Natural killer cell treated with Interleukin-12 subunit alpha and Interleukin-12 subunit beta and Interleukin-15 and Interleukin-18, amount 100 ng/mL, for 72 hours (primary cell): ENCODE measurements around the gene CDC42EP5. TPM values are rescaled to one million over a fixed set of nuclear protein-coding genes. Genes with fewer than 3 reads are reported as not detected.
"Not testable (repeated sequence)": the region's sequence is repeated elsewhere in the genome, so short reads cannot be mapped to it uniquely, and the experiment has no call there.

Source experiments
- ATAC-seq, 2 donors: fragments of 150-1000 bp; cut with Tn5 transposase in 1 of 2; sonication (Bioruptor Pico), chemical (Tn5 transposase) in 1 of 2; 2 replicates each; pipeline ENCODE4 v1.10.0; 2021
- DNase-seq: peaks from one replicate; pipeline ENCODE4 v3.0.0; 2022; ENCODE audit warnings: low spot score
- H3K27ac Mint-ChIP-seq, 2 donors: 1 replicate in 1 of 2; 2 replicates in 1 of 2; pipeline ENCODE4 v1.8.0; 2022; ENCODE audit warnings: mixed read lengths in 2 of 2, mild to moderate bottlenecking in 1 of 2, moderate library complexity in 1 of 2
- H3K27me3 Mint-ChIP-seq, 2 donors: 1 replicate in 1 of 2; 2 replicates in 1 of 2; pipeline ENCODE4 v1.8.0; 2022; ENCODE audit warnings: mixed read lengths in 2 of 2
- H3K36me3 Mint-ChIP-seq: one replicate; pipeline ENCODE4 v1.8.0; 2022; ENCODE audit warnings: mixed read lengths
- H3K4me1 Mint-ChIP-seq, 2 donors: 1 replicate in 1 of 2; 2 replicates in 1 of 2; pipeline ENCODE4 v1.8.0; 2022; ENCODE audit warnings: low read depth in 2 of 2, mixed read lengths in 2 of 2, mild to moderate bottlenecking in 1 of 2
- H3K4me3 Mint-ChIP-seq: one replicate; pipeline ENCODE4 v1.8.0; 2022; ENCODE audit warnings: mixed read lengths
- H3K9me3 Mint-ChIP-seq: 2 replicates; pipeline ENCODE4 v1.8.0; 2022; ENCODE audit warnings: mixed read lengths
- total RNA-seq, 2 donors: library from RNA; stranded (reverse); gene quantifications; one replicate each; pipeline ENCODE4 v1.2.3, GENCODE V29; 2022

Gene CDC42EP5
- total RNA-seq, 2 donors from 2014 or later: not detected

DNA sequence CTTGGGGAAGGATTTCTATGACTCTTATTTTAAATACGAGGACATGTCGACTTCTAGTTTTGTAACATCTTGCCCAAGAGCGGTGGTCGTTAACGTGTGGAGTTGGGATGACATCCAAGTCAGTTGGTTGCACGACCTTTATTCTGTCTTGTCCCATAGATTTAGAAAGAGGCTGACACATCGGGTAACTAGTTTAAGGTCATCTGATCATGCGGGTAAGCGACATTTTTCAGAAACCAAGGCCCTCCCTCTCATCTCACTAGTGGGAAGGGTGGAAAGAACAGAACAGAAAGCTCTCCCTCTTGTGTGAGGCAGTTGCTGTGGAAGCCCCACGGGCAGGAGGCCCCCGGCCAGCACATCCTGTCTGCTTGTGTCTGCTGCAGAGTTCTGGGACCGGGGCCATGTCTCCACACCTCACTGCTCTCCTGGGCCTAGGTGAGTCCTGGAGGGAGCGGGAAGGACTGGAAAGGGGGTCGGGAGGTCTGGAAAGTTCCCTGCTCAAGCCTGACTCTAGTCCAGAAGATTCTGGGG is 29.5 kb upstream of the CDC42EP5 start, which contains the start of gene LAIR2:
TSS of gene LAIR2 (plus strand) at position 314 of the 531 bp plus-strand sequence. CDS start at position 402, 88 bp downstream.
- peak; percentile 76 to 85 for ATAC-seq
- peaks cover 46 to 52% of the 10 kb centered on the region in 2 donors for H3K4me1 Mint-ChIP-seq
- H3K4me3 Mint-ChIP-seq: peak within 1 kb of the TSS; percentile 63
- no peaks in the 10 kb centered on the region for H3K9me3 Mint-ChIP-seq
- H3K36me3 Mint-ChIP-seq: peaks cover 7% of the 10 kb centered on the region
- H3K27me3 Mint-ChIP-seq: peaks cover 0 to 7% of the 10 kb centered on the region in 2 donors
- H3K27ac Mint-ChIP-seq: peak within 1 kb of the TSS; percentile 16 to 80
- peak; percentile 70 for DNase-seq

DNA sequence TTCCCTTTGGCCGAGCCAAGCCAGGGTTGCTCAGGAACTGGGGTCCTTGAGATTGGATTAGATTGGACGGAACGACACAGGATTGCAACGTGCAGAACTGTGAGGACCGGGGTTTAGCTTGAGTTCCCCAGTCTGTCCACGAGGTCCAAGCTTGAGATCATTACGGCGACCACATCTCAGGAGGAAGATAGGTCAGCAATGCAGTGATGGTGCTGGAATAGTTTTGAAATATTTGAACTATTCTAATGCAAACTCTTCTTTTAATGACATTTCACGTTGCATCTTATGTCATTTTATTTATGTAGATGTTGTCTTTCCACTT is 25.3 kb upstream of the CDC42EP5 start:
- Mint-ChIP-seq H3K27me3 (peaks cover 17 to 19% of the 10 kb centered on the region in 2 donors), H3K4me1 (peaks cover 30 to 35% of the 10 kb centered on the region in 2 donors), H3K4me3 (peak overlapping the region; percentile 67)
- not testable (repeated sequence) for H3K36me3 Mint-ChIP-seq, H3K9me3 Mint-ChIP-seq, ATAC-seq, H3K27ac Mint-ChIP-seq, DNase-seq

DNA sequence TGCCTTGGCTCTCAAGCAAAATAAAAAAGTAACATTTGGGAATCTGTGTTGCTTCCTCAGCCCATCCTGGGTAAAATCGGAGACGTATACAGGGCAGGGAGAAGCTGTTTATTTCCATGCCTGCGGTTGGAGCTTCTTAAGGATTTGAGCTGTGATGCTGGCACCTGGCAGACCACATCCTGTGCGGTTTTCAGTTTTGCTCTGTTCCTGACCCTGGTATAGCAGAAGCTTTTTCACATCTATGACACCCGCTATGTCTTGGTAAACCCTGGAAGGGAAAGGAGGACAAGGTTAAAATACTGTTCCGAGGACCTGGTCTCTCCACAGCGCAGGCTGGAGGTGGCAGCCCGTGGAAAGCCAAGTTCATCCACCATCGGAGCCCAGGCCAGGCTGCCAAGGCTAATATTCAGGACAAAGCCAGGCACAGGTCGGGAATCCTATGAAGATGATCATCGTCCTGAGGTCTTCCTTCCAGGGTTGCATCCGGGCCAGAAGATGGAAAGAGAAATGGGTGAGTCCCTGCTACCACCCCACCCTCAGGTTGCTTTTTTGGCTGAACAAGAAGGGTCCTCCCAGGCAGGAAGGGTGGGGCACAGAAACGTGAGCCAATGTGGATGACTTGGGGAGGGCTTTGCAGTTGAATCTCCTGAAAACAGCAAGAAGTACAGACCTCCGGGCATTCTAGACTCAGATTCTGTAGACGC is 24.8 kb upstream of the CDC42EP5 start:
- H3K4me3 Mint-ChIP-seq: peak overlapping the region; percentile 67
- not testable (repeated sequence) for DNase-seq, H3K27ac Mint-ChIP-seq, H3K36me3 Mint-ChIP-seq, H3K9me3 Mint-ChIP-seq
- H3K27me3 Mint-ChIP-seq: peaks cover 17 to 22% of the 10 kb centered on the region in 2 donors
- peaks cover 27 to 35% of the 10 kb centered on the region in 2 donors for H3K4me1 Mint-ChIP-seq
- ATAC-seq: peak; percentile 79

DNA sequence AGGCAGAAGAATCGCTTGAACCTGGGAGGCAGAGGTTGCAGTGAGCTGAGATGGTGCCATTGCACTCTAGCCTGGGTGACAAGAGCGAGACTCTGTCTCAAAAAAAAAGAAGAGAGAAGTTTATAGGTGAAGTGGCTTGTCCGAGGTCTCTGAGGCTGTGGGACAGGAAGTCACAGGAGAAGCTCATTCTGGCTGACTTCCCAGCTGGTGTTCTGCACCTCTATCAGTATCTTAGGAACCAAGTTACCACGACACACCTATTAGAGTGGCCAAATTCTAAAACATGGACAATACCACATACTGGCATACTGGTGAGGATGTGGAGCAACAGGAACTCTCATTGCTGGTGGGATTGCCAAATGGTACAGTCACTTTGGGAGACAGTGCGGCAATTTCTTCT is 22.2 kb upstream of the CDC42EP5 start:
- not testable (repeated sequence) for H3K4me3 Mint-ChIP-seq, H3K9me3 Mint-ChIP-seq, ATAC-seq, DNase-seq, H3K36me3 Mint-ChIP-seq, H3K27ac Mint-ChIP-seq
- peaks cover 23 to 37% of the 10 kb centered on the region in 2 donors for H3K4me1 Mint-ChIP-seq
- peaks cover 27 to 33% of the 10 kb centered on the region in 2 donors for H3K27me3 Mint-ChIP-seq

DNA sequence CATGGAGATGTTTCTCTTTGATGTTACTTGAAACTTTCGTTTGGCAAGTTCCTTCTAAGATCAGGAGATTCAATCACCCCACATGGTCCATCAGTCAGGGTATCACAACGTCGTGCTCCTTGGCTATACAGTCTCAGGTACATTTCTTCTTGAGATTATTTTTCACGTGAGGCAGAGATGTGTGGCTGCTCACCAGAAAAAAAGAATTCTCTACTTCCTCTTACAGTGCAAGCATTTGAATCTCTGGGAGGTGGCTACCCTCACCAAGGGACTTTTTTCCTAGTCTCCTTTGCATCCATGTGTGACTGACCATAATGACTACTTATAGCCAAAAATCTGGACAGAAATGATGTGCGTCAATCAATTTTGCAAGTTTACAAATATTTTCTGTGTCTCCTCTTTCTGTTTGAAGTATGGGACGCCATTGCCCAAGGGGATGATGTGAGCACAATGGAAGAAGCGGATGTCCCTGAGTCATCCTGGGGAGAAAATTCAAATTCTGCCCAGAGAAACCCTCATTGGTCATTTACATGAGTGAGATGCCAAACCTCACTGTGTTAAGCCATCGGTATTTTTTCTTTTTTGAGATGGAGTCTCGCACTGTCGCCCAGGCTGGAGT is 21.0 kb upstream of the CDC42EP5 start:
- Mint-ChIP-seq H3K4me3 (no peak overlapping the region), H3K9me3 (no peaks in the 10 kb centered on the region), H3K36me3 (no peaks in the 10 kb centered on the region), H3K4me1 (peaks cover 19 to 35% of the 10 kb centered on the region in 2 donors), H3K27me3 (peaks cover 31 to 34% of the 10 kb centered on the region in 2 donors), H3K27ac (no peak overlapping the region)
- DNase-seq: no peak
- ATAC-seq: no peak

DNA sequence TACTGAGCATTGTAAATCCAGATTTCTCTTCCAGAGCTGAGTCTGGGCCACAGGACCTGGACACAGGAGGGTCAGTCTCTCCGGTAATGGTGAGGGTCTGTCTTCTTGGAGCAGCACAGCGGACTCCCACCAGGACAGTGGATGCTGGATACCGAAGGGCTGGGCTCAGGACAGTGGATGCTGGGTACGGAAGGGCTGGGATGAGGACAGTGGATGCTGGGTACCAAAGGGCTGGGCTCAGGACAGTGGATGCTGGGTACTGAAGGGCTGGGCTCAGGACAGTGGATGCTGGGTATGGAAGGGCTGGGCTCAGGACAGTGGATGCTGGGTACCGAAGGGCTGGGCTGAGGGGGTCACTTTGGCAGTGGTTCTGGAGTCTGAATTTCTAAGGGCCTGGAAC is 20.0 kb upstream of the CDC42EP5 start:
- peaks cover 31 to 34% of the 10 kb centered on the region in 2 donors for H3K27me3 Mint-ChIP-seq
- H3K9me3 Mint-ChIP-seq, ATAC-seq, H3K36me3 Mint-ChIP-seq, H3K4me3 Mint-ChIP-seq, DNase-seq: not testable (repeated sequence)
- peaks cover 17 to 33% of the 10 kb centered on the region in 2 donors for H3K4me1 Mint-ChIP-seq
- peak overlapping the region in 1 of 2 donors; percentile 18 for H3K27ac Mint-ChIP-seq

DNA sequence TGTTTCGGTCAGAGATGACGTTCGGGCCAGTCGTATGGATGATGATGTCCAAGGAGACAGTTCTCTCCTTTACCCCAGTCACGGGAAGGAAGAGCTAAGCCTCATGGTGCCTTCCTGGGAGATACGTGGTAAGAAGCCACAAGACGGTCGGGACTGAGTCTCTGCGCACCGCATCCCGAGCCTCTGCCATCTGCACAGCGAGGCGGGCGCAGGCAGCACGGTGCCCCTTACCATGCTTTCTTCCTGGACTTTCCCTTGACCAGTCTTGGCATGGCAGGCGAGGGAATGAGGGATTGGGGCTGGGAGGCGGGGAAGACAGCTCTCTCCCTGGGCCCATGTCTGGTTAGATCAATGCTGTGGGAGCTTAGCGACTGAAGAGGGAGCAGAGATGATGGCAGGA is 19.5 kb upstream of the CDC42EP5 start:
- Mint-ChIP-seq H3K27ac (peak overlapping the region in 1 of 2 donors; percentile 18), H3K27me3 (peaks cover 31% of the 10 kb centered on the region in 2 donors), H3K9me3 (no peaks in the 10 kb centered on the region), H3K36me3 (no peaks in the 10 kb centered on the region), H3K4me1 (peaks cover 13 to 28% of the 10 kb centered on the region in 2 donors), H3K4me3 (no peak overlapping the region)
- DNase-seq (no peak), ATAC-seq (no peak)

DNA sequence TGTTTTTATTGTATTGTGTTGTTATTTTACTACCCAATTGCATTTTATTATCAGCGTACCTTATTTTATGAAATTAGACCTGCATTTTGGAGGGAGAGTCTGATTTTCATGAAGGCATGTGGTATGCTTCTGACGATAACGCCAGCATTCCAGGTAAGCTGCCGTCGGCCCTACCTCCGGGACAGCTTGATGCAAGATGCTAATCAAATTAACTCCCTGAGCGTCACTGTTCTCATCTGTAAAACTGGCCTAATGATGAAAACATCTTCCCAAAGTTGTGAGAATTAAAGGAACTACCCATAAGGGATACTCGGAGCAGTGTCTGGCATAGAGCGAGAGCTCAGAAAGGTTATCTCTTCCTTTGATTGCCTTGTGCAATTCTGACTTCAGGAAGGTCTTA is 16.7 kb upstream of the CDC42EP5 start:
- Mint-ChIP-seq H3K36me3 (no peaks in the 10 kb centered on the region), H3K4me3 (no peak overlapping the region), H3K27me3 (peaks cover 17 to 32% of the 10 kb centered on the region in 2 donors), H3K27ac (no peak overlapping the region), H3K9me3 (no peaks in the 10 kb centered on the region), H3K4me1 (peaks cover 11 to 19% of the 10 kb centered on the region in 2 donors)
- ATAC-seq: no peak
- no peak for DNase-seq

DNA sequence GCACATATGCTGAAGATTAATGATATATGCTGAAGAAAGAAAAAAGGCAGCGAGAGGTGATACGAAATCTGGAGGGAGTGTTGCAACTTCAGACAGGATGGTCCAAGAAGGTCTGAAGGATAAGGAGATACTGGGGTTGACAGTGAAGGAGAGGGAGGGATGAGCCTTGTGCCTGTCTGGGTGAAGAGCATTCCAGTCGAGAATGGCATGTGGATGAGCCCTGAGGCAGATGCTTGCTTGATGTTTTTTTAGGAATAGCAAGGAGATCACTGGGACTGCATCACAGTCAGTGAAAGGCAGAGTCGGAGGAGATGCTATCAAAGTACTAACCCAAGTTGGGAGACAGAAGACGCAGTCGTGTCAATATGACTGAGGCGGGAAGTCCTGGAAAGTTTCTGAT is 16.2 kb upstream of the CDC42EP5 start:
- Mint-ChIP-seq H3K4me3 (no peak overlapping the region), H3K27ac (no peak overlapping the region)
- no peak for DNase-seq

DNA sequence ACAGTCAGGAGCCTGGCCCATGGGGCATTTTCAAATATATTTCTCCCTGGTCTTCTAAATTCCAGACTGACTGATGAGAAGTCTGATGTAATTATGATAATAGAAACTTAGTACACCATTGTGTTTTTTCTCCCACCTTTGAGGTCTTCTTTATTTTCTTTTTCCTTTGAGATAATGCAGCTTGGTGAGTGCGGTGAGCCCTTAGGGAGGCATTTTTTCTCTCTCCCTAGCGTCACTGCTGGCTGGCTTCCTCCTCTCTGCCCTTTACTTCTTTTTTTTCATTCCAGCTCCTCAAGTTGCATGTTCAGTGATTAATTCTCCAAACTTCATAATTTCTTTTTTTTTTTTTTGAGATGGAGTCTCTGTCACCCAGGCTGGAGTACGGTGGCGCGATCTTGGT is 12.8 kb upstream of the CDC42EP5 start:
- no peaks in the 10 kb centered on the region for H3K9me3 Mint-ChIP-seq
- no peak for ATAC-seq

More for the DNA sequence above, 16.2 kb upstream of the CDC42EP5 start:
- H3K4me1 Mint-ChIP-seq: peaks cover 12 to 21% of the 10 kb centered on the region in 2 donors
- peaks cover 16 to 34% of the 10 kb centered on the region in 2 donors for H3K27me3 Mint-ChIP-seq
- H3K9me3 Mint-ChIP-seq: no peaks in the 10 kb centered on the region
- ATAC-seq: no peak
- H3K36me3 Mint-ChIP-seq: no peaks in the 10 kb centered on the region

DNA sequence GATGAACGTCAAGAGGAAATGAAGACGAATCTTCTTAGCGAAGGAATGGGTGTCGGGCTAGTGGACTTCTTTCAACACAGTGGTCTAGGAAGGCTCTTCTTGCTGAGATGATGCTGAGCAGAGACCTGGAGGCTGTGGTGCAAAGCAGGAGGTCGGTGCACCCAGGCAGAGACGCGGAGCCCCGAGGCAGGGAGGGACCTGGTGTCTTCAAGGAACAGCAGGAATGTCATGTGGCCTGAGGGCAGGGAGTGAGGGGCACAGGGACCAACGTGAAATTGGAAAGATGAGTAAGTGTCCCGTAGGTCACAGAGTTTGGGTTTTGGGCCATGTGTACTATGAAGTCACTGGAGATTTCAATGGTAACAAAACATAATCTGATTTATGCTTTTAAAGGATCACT is 11.4 kb upstream of the CDC42EP5 start:
- Mint-ChIP-seq H3K4me1 (peaks cover 42 to 51% of the 10 kb centered on the region in 2 donors), H3K9me3 (no peaks in the 10 kb centered on the region), H3K36me3 (no peaks in the 10 kb centered on the region), H3K4me3 (peak overlapping the region; percentile 16), H3K27ac (no peak overlapping the region), H3K27me3 (peaks cover 9 to 32% of the 10 kb centered on the region in 2 donors)
- DNase-seq (no peak), ATAC-seq (no peak)

More for the DNA sequence above, 12.8 kb upstream of the CDC42EP5 start:
- H3K36me3 Mint-ChIP-seq: no peaks in the 10 kb centered on the region
- H3K4me1 Mint-ChIP-seq: peaks cover 32 to 44% of the 10 kb centered on the region in 2 donors
- peak overlapping the region; percentile 52 for H3K4me3 Mint-ChIP-seq
- peak overlapping the region; percentile 27 to 58 for H3K27ac Mint-ChIP-seq
- DNase-seq: no peak
- peaks cover 18 to 32% of the 10 kb centered on the region in 2 donors for H3K27me3 Mint-ChIP-seq

DNA sequence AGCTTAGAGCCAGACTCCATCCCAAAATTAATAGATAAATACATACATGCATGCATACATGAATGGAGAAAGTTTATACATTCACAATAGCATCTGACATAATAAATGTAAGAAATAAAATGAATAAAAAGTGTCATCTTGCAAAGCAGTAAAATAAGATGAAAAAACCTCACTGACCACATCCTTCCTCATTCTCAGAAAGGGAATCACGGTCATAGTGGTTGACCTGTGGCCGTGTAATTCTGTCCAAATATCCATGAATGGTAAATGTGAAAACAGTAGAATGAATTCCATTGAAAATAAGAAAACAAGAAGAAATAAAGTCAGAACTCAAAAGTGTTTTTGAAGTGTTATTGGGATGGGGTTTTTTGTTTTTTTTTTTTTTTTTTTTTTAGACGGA is 9.8 kb upstream of the CDC42EP5 start:
- peaks cover 50 to 58% of the 10 kb centered on the region in 2 donors for H3K4me1 Mint-ChIP-seq
- H3K36me3 Mint-ChIP-seq: no peaks in the 10 kb centered on the region
- H3K4me3 Mint-ChIP-seq: peak overlapping the region; percentile 69
- ATAC-seq (peak; percentile 58 to 63), DNase-seq (no peak)
- no peaks in the 10 kb centered on the region for H3K9me3 Mint-ChIP-seq
- H3K27me3 Mint-ChIP-seq: peaks cover 17 to 36% of the 10 kb centered on the region in 2 donors
- peak overlapping the region; percentile 43 to 73 for H3K27ac Mint-ChIP-seq

DNA sequence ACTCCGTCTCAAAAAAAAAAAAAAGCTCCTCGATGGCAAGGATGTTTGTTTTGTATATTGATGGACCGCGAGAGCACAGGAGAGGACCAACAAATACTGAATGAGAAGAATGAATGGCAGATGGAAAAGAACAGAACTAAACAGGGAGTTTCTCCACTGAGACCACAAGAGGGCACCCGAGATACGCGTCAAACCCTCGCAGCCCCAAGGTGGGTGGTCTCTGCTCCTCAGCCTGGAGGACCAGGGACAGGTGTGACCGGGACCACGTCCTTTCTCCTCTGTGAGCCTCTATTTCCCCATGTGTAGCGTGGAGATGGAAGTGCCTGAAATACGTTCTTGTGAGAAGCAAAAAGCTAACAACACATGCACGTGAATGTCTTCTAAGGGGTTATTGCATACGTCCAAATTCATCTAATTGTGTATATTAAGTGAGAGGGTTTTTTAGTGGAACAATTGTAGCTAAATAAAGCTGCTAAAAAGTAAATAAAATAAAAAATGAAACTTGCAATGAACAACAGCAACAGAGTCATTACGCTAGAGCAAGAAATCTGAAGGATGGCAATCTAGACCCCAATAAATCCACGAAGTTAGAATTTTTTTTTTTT is 8.3 kb upstream of the CDC42EP5 start:
- no peaks in the 10 kb centered on the region for H3K36me3 Mint-ChIP-seq
- H3K4me1 Mint-ChIP-seq: peaks cover 54 to 58% of the 10 kb centered on the region in 2 donors
- no peaks in the 10 kb centered on the region for H3K9me3 Mint-ChIP-seq
- peak overlapping the region; percentile 51 for H3K4me3 Mint-ChIP-seq
- peaks cover 22 to 45% of the 10 kb centered on the region in 2 donors for H3K27me3 Mint-ChIP-seq
- H3K27ac Mint-ChIP-seq: peak overlapping the region in 1 of 2 donors; percentile 10
- DNase-seq (no peak), ATAC-seq (peak; percentile 57 to 77)
